Mucosa of stomach (tissue), 1 donor: ENCODE measurements around the gene TTC6.

Source experiments
- H3K27me3 ChIP-seq: one replicate; pipeline ENCODE4 v1.7.0; 2013; ENCODE audit warnings: mild to moderate bottlenecking, low read length; ENCODE audit not compliant: control insufficient read depth, insufficient read depth
- H3K36me3 ChIP-seq: one replicate; pipeline ENCODE4 v1.7.0; 2013; ENCODE audit warnings: low read length; ENCODE audit not compliant: control insufficient read depth, insufficient read depth
- H3K4me1 ChIP-seq: one replicate; pipeline ENCODE4 v1.7.0; 2013; ENCODE audit warnings: mild to moderate bottlenecking, low read length; ENCODE audit not compliant: control insufficient read depth, insufficient read depth
- H3K4me3 ChIP-seq: one replicate; pipeline ENCODE4 v1.7.0; 2013; ENCODE audit warnings: low read length
- H3K9ac ChIP-seq: one replicate; pipeline ENCODE4 v1.7.0; 2013; ENCODE audit warnings: mild to moderate bottlenecking, low read length, moderate library complexity
- H3K9me3 ChIP-seq: one replicate; pipeline ENCODE4 v1.7.0; 2013; ENCODE audit warnings: mild to moderate bottlenecking, low read length, moderate library complexity; ENCODE audit not compliant: control insufficient read depth
- donor health status: Pancreatic carcinoma.

Gene TTC6

GRCh38 chr14:37602605-37603453 lies 7.4 kb downstream of the TTC6 start:
- no peaks in the 10 kb centered on the region for H3K9me3 ChIP-seq
- peaks cover 31% of the 10 kb centered on the region for H3K27me3 ChIP-seq
- H3K36me3 ChIP-seq, result no peaks in the 10 kb centered on the region
- H3K4me3 ChIP-seq, result no peak overlapping the region
- no peak overlapping the region for H3K9ac ChIP-seq
- H3K4me1 ChIP-seq, result peaks cover 6% of the 10 kb centered on the region

GRCh38 chr14:37603688-37604251 lies 8.3 kb downstream of the TTC6 start:
- H3K9me3 ChIP-seq, result no peaks in the 10 kb centered on the region
- peaks cover 21% of the 10 kb centered on the region for H3K27me3 ChIP-seq
- H3K4me3 ChIP-seq, result no peak overlapping the region
- H3K9ac ChIP-seq, result no peak overlapping the region
- H3K4me1 ChIP-seq, result peaks cover 6% of the 10 kb centered on the region
- H3K36me3 ChIP-seq, result no peaks in the 10 kb centered on the region

- Histone ChIP-seq H3K4me1 (peaks cover 6% of the 10 kb centered on the region), H3K4me3 (no peak overlapping the region), H3K27me3 (peaks cover 2% of the 10 kb centered on the region), H3K9ac (no peak overlapping the region), H3K9me3 (no peaks in the 10 kb centered on the region), H3K36me3 (no peaks in the 10 kb centered on the region)
Observed at GRCh38 chr14:37606678-37607077, 11.2 kb downstream of the TTC6 start.

GRCh38 chr14:37608649-37609048 lies 13.2 kb downstream of the TTC6 start:
- no peak overlapping the region for H3K9ac ChIP-seq
- no peaks in the 10 kb centered on the region for H3K4me1 ChIP-seq
- no peaks in the 10 kb centered on the region for H3K9me3 ChIP-seq
- H3K27me3 ChIP-seq, result no peaks in the 10 kb centered on the region
- H3K36me3 ChIP-seq, result no peaks in the 10 kb centered on the region
- no peak overlapping the region for H3K4me3 ChIP-seq

GRCh38 chr14:37610945-37611523 lies 15.6 kb downstream of the TTC6 start:
- Histone ChIP-seq H3K4me1 (no peaks in the 10 kb centered on the region), H3K9ac (no peak overlapping the region), H3K9me3 (no peaks in the 10 kb centered on the region), H3K36me3 (no peaks in the 10 kb centered on the region), H3K4me3 (no peak overlapping the region), H3K27me3 (no peaks in the 10 kb centered on the region)

GRCh38 chr14:37615582-37616289 lies 20.3 kb downstream of the TTC6 start:
- H3K9ac ChIP-seq, result no peak overlapping the region
- H3K27me3 ChIP-seq, result no peaks in the 10 kb centered on the region
- no peak overlapping the region for H3K4me3 ChIP-seq
- H3K36me3 ChIP-seq, result no peaks in the 10 kb centered on the region
- no peaks in the 10 kb centered on the region for H3K4me1 ChIP-seq
- H3K9me3 ChIP-seq, result no peaks in the 10 kb centered on the region

GRCh38 chr14:37616853-37617252 lies 21.4 kb downstream of the TTC6 start:
- no peak overlapping the region for H3K9ac ChIP-seq
- no peaks in the 10 kb centered on the region for H3K4me1 ChIP-seq
- H3K9me3 ChIP-seq, result no peaks in the 10 kb centered on the region
- no peaks in the 10 kb centered on the region for H3K36me3 ChIP-seq
- H3K4me3 ChIP-seq, result no peak overlapping the region
- H3K27me3 ChIP-seq, result no peaks in the 10 kb centered on the region

GRCh38 chr14:37617864-37618365 lies 22.5 kb downstream of the TTC6 start:
- no peak overlapping the region for H3K4me3 ChIP-seq
- no peaks in the 10 kb centered on the region for H3K36me3 ChIP-seq
- H3K27me3 ChIP-seq, result no peaks in the 10 kb centered on the region
- H3K9me3 ChIP-seq, result no peaks in the 10 kb centered on the region
- no peak overlapping the region for H3K9ac ChIP-seq
- no peaks in the 10 kb centered on the region for H3K4me1 ChIP-seq

- H3K4me3 ChIP-seq, result no peak overlapping the region
- no peak overlapping the region for H3K9ac ChIP-seq
- no peaks in the 10 kb centered on the region for H3K27me3 ChIP-seq
- no peaks in the 10 kb centered on the region for H3K4me1 ChIP-seq
- H3K9me3 ChIP-seq, result no peaks in the 10 kb centered on the region
- no peaks in the 10 kb centered on the region for H3K36me3 ChIP-seq
Observed at GRCh38 chr14:37618498-37619028, 23.1 kb downstream of the TTC6 start.

- no peak overlapping the region for H3K9ac ChIP-seq
- no peaks in the 10 kb centered on the region for H3K4me1 ChIP-seq
- no peaks in the 10 kb centered on the region for H3K9me3 ChIP-seq
- no peaks in the 10 kb centered on the region for H3K36me3 ChIP-seq
- H3K27me3 ChIP-seq, result no peaks in the 10 kb centered on the region
- H3K4me3 ChIP-seq, result no peak overlapping the region
Observed at GRCh38 chr14:37620856-37621255, 25.4 kb downstream of the TTC6 start.

- H3K9ac ChIP-seq, result no peak overlapping the region
- H3K36me3 ChIP-seq, result no peaks in the 10 kb centered on the region
- no peaks in the 10 kb centered on the region for H3K4me1 ChIP-seq
- H3K9me3 ChIP-seq, result no peaks in the 10 kb centered on the region
- no peak overlapping the region for H3K4me3 ChIP-seq
- no peaks in the 10 kb centered on the region for H3K27me3 ChIP-seq
Observed at GRCh38 chr14:37622231-37622923, 26.9 kb downstream of the TTC6 start.
